ENCODE results near the gene RGS3. TPM values are rescaled to one million over a fixed set of nuclear protein-coding genes. Genes with fewer than 3 reads are reported as not detected.

The RGS3 gene
- total RNA-seq, 1 donor from 2014 or later, result 158 TPM

- DNase-seq (ENCODE audit: low read depth), result no peak
- no peak overlapping the region for H3K4me3 ChIP-seq (ENCODE audit: low read depth, low read length)
- no peaks in the 10 kb centered on the region for H3K27me3 ChIP-seq (ENCODE audit: control insufficient read depth, insufficient read depth, low read length)
- TF ChIP-seq CTCF (IDR thresholded peaks at IDR 0.05; ENCODE audit: insufficient read depth, low read length, poor library complexity, severe bottlenecking), result no peak
- peaks cover 4% of the 10 kb centered on the region for H3K36me3 ChIP-seq (ENCODE audit: control insufficient read depth, insufficient read depth, low read length)
These were observed 45.9 kb downstream of the RGS3 start for GRCh38 chr9:113509463-113509862.

- H3K27me3 ChIP-seq (ENCODE audit: control insufficient read depth, insufficient read depth, low read length), result no peaks in the 10 kb centered on the region
- H3K36me3 ChIP-seq (ENCODE audit: control insufficient read depth, insufficient read depth, low read length), result peaks cover 4% of the 10 kb centered on the region
- no peak for TF ChIP-seq CTCF (IDR thresholded peaks at IDR 0.05; ENCODE audit: insufficient read depth, low read length, poor library complexity, severe bottlenecking)
- no peak for DNase-seq (ENCODE audit: low read depth)
- no peak overlapping the region for H3K4me3 ChIP-seq (ENCODE audit: low read depth, low read length)
These were observed 47.6 kb downstream of the RGS3 start for GRCh38 chr9:113511047-113511521.

GRCh38 chr9:113511856-113512761 is 48.6 kb downstream of the RGS3 start:
- TF ChIP-seq CTCF (IDR thresholded peaks at IDR 0.05; ENCODE audit: insufficient read depth, low read length, poor library complexity, severe bottlenecking), result no peak
- Histone ChIP-seq H3K36me3 (ENCODE audit: control insufficient read depth, insufficient read depth, low read length) (peaks cover 4% of the 10 kb centered on the region), H3K4me3 (ENCODE audit: low read depth, low read length) (no peak overlapping the region), H3K27me3 (ENCODE audit: control insufficient read depth, insufficient read depth, low read length) (no peaks in the 10 kb centered on the region)
- DNase-seq (ENCODE audit: low read depth), result no peak

GRCh38 chr9:113513111-113513510 is 49.6 kb downstream of the RGS3 start:
- no peak for TF ChIP-seq CTCF (IDR thresholded peaks at IDR 0.05; ENCODE audit: insufficient read depth, low read length, poor library complexity, severe bottlenecking)
- no peak for DNase-seq (ENCODE audit: low read depth)
- Histone ChIP-seq H3K4me3 (ENCODE audit: low read depth, low read length) (no peak overlapping the region), H3K36me3 (ENCODE audit: control insufficient read depth, insufficient read depth, low read length) (peaks cover 4% of the 10 kb centered on the region), H3K27me3 (ENCODE audit: control insufficient read depth, insufficient read depth, low read length) (no peaks in the 10 kb centered on the region)

- H3K4me3 ChIP-seq (ENCODE audit: low read depth, low read length), result no peak overlapping the region
- DNase-seq (ENCODE audit: low read depth), result no peak
- no peak for TF ChIP-seq CTCF (IDR thresholded peaks at IDR 0.05; ENCODE audit: insufficient read depth, low read length, poor library complexity, severe bottlenecking)
- peaks cover 4% of the 10 kb centered on the region for H3K36me3 ChIP-seq (ENCODE audit: control insufficient read depth, insufficient read depth, low read length)
- H3K27me3 ChIP-seq (ENCODE audit: control insufficient read depth, insufficient read depth, low read length), result no peaks in the 10 kb centered on the region
These were observed 50.0 kb downstream of the RGS3 start for GRCh38 chr9:113513536-113513935.

Data from kidney epithelial cell (primary cell).